MM.1S (cell line): Measurements from ENCODE around the gene PRKCH.

Source experiments
- DNase-seq: peaks from one replicate; pipeline ENCODE4 v3.0.0-alpha.2; 2015
- H2AFZ ChIP-seq: fragments of 300-600 bp; sonication (generic); 2 replicates; pipeline ENCODE4 v1.6.0; 2016; ENCODE audit warnings: antibody characterized with exemption, low read length
- H3F3A ChIP-seq: fragments of 300-600 bp; sonication (generic); 2 replicates; pipeline ENCODE4 v1.6.1; 2016; ENCODE audit warnings: mild to moderate bottlenecking, antibody characterized with exemption, low read length, moderate library complexity, mixed read lengths; ENCODE audit not compliant: insufficient read depth
- H3K27ac ChIP-seq: fragments of 300-600 bp; sonication (generic); 2 replicates; pipeline ENCODE4 v1.5.1; 2016; ENCODE audit warnings: mild to moderate bottlenecking, low read length
- H3K27me3 ChIP-seq: fragments of 300-600 bp; sonication (generic); replicated peaks from 2 replicates; pipeline ENCODE4 v1.6.0; 2016; ENCODE audit warnings: low read length; ENCODE audit not compliant: insufficient read depth
- H3K36me3 ChIP-seq: fragments of 300-600 bp; sonication (generic); replicated peaks from 2 replicates; pipeline ENCODE4 v1.6.1; 2016; ENCODE audit warnings: mild to moderate bottlenecking, low read length, mixed read lengths; ENCODE audit not compliant: insufficient read depth
- H3K4me1 ChIP-seq: fragments of 300-600 bp; sonication (generic); 2 replicates; pipeline ENCODE4 v1.6.1; 2016; ENCODE audit warnings: low read length, mixed read lengths
- H3K4me2 ChIP-seq: fragments of 300-600 bp; sonication (generic); 2 replicates; pipeline ENCODE4 v1.6.0; 2016; ENCODE audit warnings: low read depth, low read length
- H3K4me3 ChIP-seq: fragments of 300-600 bp; sonication (generic); 2 replicates; pipeline ENCODE4 v1.5.1; 2016; ENCODE audit warnings: low read length, mixed read lengths
- H3K79me2 ChIP-seq: fragments of 300-600 bp; sonication (generic); 2 replicates; pipeline ENCODE4 v1.6.1; 2016; ENCODE audit warnings: mixed run types, low read length, mixed read lengths
- H3K9ac ChIP-seq: fragments of 300-600 bp; sonication (generic); 2 replicates; pipeline ENCODE4 v1.6.1; 2016; ENCODE audit warnings: low read length, mixed read lengths
- H3K9me2 ChIP-seq: fragments of 300-600 bp; sonication (generic); replicated peaks from 2 replicates; pipeline ENCODE4 v1.6.1; 2016; ENCODE audit warnings: mild to moderate bottlenecking, low read length, mixed read lengths; ENCODE audit not compliant: insufficient read depth
- H3K9me3 ChIP-seq: fragments of 300-600 bp; sonication (generic); replicated peaks from 2 replicates; pipeline ENCODE4 v1.6.1; 2016; ENCODE audit warnings: mild to moderate bottlenecking, low read length, mixed read lengths; ENCODE audit not compliant: insufficient read depth
- H4K20me1 ChIP-seq: fragments of 300-600 bp; sonication (generic); 2 replicates; pipeline ENCODE4 v1.6.1; 2016; ENCODE audit warnings: mild to moderate bottlenecking, low read length, moderate library complexity, mixed read lengths; ENCODE audit not compliant: insufficient read depth
- EZH2 ChIP-seq: fragments of 300-600 bp; sonication (generic); optimal IDR thresholded peaks from 2 replicates; pipeline ENCODE3; 2017; ENCODE audit warnings: low read depth, mild to moderate bottlenecking, antibody characterized with exemption, low read length, mixed read lengths
- EZH2phosphoT487 ChIP-seq: fragments of 300-600 bp; sonication (generic); IDR thresholded peaks from 2 replicates; pipeline ENCODE4 v1.6.1; 2018; ENCODE audit warnings: antibody characterized with exemption, low read length
- TF ChIP-seq, protein P1 (sequence below): fragments of 300-600 bp; sonication (generic); IDR thresholded peaks from 2 replicates; pipeline ENCODE4 v1.5.1; 2016; ENCODE audit warnings: antibody characterized with exemption, low read length, mixed read lengths

The PRKCH gene

DNA sequence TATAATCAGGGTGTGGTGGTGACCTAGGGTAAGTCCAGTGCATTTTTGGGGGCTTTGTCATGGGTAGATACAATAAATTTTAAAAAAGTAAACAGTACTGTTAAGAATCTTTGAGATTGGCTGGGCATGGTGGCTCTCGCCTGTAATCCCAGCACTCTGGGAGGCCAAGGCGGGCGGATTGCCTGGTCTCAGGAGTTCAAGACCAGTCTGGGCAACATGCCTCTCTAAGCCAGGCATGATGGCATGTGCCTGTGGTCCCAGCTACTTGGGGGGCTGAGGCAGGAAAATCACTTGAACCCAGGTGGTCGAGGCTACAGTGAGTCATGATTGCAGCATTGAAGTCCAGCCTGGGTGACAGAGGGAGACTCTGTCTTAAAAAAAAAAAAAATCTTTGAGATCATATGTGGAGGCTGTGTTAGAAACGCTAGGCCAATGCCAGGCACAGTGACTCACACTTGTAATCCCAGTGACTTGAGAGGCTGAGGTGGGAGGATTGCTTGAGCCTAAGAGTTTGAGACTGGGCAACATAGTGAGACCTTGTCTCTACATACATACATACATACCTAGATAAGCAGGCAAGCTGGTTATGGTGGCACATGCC is 67.7 kb downstream of the PRKCH start:
- Histone ChIP-seq H3F3A (no peaks in the 10 kb centered on the region), H3K9me3 (no peaks in the 10 kb centered on the region), H2AFZ (no peak overlapping the region), H3K4me3 (no peak overlapping the region), H3K27me3 (no peaks in the 10 kb centered on the region), H3K36me3 (no peaks in the 10 kb centered on the region), H3K79me2 (no peaks in the 10 kb centered on the region), H3K4me2 (no peak overlapping the region), H3K9me2 (no peaks in the 10 kb centered on the region), H4K20me1 (no peaks in the 10 kb centered on the region), H3K9ac (no peak overlapping the region), H3K4me1 (no peaks in the 10 kb centered on the region), H3K27ac (no peak overlapping the region)
- TF ChIP-seq EZH2phosphoT487 (no peak), EZH2 (no peak)
- TF ChIP-seq, protein P1, sequence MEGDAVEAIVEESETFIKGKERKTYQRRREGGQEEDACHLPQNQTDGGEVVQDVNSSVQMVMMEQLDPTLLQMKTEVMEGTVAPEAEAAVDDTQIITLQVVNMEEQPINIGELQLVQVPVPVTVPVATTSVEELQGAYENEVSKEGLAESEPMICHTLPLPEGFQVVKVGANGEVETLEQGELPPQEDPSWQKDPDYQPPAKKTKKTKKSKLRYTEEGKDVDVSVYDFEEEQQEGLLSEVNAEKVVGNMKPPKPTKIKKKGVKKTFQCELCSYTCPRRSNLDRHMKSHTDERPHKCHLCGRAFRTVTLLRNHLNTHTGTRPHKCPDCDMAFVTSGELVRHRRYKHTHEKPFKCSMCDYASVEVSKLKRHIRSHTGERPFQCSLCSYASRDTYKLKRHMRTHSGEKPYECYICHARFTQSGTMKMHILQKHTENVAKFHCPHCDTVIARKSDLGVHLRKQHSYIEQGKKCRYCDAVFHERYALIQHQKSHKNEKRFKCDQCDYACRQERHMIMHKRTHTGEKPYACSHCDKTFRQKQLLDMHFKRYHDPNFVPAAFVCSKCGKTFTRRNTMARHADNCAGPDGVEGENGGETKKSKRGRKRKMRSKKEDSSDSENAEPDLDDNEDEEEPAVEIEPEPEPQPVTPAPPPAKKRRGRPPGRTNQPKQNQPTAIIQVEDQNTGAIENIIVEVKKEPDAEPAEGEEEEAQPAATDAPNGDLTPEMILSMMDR, result no peak
- DNase-seq, result no peak

DNA sequence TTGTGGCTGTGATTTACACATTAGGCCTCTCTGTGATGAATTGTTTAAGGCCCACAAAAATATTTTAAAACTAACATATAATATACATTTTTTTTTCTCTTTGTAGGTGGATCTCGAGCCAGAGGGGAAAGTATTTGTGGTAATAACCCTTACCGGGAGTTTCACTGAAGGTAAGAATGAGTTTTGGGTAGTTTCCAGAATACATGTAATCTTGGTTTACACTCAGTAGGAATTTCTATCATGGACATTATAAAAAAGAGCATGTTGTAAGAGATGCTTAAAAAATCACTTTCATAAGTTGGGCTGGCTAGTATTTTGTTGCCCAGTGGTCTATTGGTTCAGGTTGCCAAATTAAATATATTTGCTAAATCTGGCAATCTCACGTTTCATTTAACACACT is 69.7 kb downstream of the PRKCH start:
- Histone ChIP-seq H3K27ac (no peak overlapping the region), H3K4me2 (no peak overlapping the region), H3K36me3 (no peaks in the 10 kb centered on the region), H3K9ac (no peak overlapping the region), H3F3A (no peaks in the 10 kb centered on the region), H3K4me1 (no peaks in the 10 kb centered on the region), H3K4me3 (no peak overlapping the region), H3K9me2 (no peaks in the 10 kb centered on the region), H4K20me1 (no peaks in the 10 kb centered on the region), H3K9me3 (no peaks in the 10 kb centered on the region), H3K79me2 (no peaks in the 10 kb centered on the region), H2AFZ (no peak overlapping the region), H3K27me3 (no peaks in the 10 kb centered on the region)
- no peak for TF ChIP-seq EZH2phosphoT487
- TF ChIP-seq, protein P1, result no peak
- TF ChIP-seq EZH2, result no peak
- DNase-seq, result no peak

- Histone ChIP-seq H4K20me1 (no peaks in the 10 kb centered on the region), H3K9me2 (no peaks in the 10 kb centered on the region), H2AFZ (no peak overlapping the region), H3K27me3 (no peaks in the 10 kb centered on the region), H3K36me3 (no peaks in the 10 kb centered on the region), H3K9me3 (no peaks in the 10 kb centered on the region), H3F3A (no peaks in the 10 kb centered on the region), H3K79me2 (no peaks in the 10 kb centered on the region), H3K27ac (no peak overlapping the region), H3K9ac (no peak overlapping the region), H3K4me1 (no peaks in the 10 kb centered on the region), H3K4me2 (no peak overlapping the region), H3K4me3 (no peak overlapping the region)
- DNase-seq, result no peak
- TF ChIP-seq EZH2phosphoT487, result no peak
- no peak for TF ChIP-seq EZH2
Measured at GRCh38 chr14:61392297-61392696, 70.9 kb downstream of the PRKCH start.

- Histone ChIP-seq H3K9me3 (no peaks in the 10 kb centered on the region), H2AFZ (no peak overlapping the region), H3K36me3 (no peaks in the 10 kb centered on the region), H4K20me1 (no peaks in the 10 kb centered on the region), H3K4me3 (no peak overlapping the region), H3K79me2 (no peaks in the 10 kb centered on the region), H3K9ac (no peak overlapping the region), H3K9me2 (no peaks in the 10 kb centered on the region), H3K27me3 (no peaks in the 10 kb centered on the region), H3F3A (no peaks in the 10 kb centered on the region), H3K4me2 (no peak overlapping the region), H3K27ac (no peak overlapping the region), H3K4me1 (no peaks in the 10 kb centered on the region)
- TF ChIP-seq EZH2 (no peak), EZH2phosphoT487 (no peak)
- TF ChIP-seq, protein P1, result no peak
- DNase-seq, result no peak
Measured at GRCh38 chr14:61394542-61394941, 73.2 kb downstream of the PRKCH start.
